Umbilical cord (tissue), 2 donors: ENCODE data around the gene OR13C8. TPM values are rescaled to one million over a fixed set of nuclear protein-coding genes. Genes with fewer than 3 reads are reported as not detected.
"Not testable (repeated sequence)": the region's sequence is repeated elsewhere in the genome, so short reads cannot be mapped to it uniquely, and the experiment has no call there.

Experiments
- DNase-seq: peaks from one replicate; pipeline ENCODE4 v3.0.0-alpha.2; 2015; ENCODE audit warnings: low spot score
- total RNA-seq: library from RNA; depleted of rRNA; stranded (reverse); fragments of >200 nt; gene quantifications from one replicate; pipeline ENCODE4 v1.2.3, GENCODE V29; 2014; ENCODE audit warnings: low replicate concordance; ENCODE audit not compliant: insufficient read depth

The OR13C8 gene, protein sequence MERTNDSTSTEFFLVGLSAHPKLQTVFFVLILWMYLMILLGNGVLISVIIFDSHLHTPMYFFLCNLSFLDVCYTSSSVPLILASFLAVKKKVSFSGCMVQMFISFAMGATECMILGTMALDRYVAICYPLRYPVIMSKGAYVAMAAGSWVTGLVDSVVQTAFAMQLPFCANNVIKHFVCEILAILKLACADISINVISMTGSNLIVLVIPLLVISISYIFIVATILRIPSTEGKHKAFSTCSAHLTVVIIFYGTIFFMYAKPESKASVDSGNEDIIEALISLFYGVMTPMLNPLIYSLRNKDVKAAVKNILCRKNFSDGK
- not detected for total RNA-seq

DNA sequence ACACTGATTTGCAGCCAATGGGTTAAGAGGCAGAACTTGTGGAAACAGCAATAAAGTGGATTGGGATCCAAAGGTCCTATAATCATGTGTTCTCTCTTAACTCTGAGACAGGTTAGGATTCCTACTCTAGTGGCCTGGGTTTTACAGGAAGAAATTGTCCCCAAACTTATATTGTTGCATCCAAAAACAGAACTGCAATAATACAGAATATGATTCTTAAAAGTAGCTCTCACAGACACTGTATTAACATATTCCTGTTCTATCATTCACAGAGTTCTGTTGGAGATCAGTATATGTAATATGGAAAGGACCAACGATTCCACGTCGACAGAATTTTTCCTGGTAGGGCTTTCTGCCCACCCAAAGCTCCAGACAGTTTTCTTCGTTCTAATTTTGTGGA is at the start of gene OR13C8:
Gene OR13C8, plus strand, starts transcription at position 301 of the 400 bp plus-strand sequence. Its CDS starts 0 bp downstream, at position 301.
- DNase-seq: no peak

DNA sequence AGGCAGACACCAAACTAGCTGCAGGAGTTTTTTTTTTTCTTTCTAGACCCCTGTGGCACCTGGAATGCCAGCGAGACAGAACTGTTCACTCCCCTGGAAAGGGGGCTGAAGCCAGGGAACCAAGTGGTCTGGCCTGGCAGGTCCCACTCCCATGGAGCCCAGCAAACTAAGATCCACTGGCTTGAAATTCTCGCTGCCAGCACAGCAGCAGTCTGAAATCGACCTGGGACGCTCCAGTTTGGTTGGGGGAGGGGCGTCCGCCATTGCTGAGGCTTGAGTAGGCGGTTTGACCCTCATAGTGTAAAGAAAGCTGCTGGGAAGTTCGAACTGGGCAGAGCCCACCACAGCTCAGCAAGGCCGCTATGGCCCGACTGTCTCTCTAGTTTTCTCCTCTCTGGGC is 48.7 kb upstream of the OR13C8 start:
- not testable (repeated sequence) for DNase-seq

DNA sequence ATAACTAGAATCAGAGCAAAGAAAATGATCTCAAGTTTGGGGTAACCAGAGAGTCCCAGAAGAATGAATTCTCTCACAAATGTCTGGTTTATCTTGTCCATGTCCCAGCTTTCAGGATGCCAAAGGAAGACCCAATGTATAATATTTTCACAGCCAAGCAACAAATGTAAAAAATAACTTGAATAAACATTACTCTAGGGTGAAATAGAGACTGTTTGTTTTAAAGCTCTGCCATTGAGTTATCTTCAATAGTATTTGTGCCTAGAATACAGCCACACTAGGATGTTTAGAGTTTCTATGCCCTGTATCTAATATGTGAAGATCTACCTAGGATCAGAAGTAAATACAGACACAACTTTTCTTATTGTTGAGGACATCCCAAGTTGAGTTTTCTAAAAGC is 41.9 kb upstream of the OR13C8 start, which contains the start of gene OR13C4:
Gene OR13C4, minus strand, starts transcription at position 101 of the 400 bp plus-strand sequence. Its CDS starts 0 bp downstream, at position 101.
- DNase-seq: no peak

DNA sequence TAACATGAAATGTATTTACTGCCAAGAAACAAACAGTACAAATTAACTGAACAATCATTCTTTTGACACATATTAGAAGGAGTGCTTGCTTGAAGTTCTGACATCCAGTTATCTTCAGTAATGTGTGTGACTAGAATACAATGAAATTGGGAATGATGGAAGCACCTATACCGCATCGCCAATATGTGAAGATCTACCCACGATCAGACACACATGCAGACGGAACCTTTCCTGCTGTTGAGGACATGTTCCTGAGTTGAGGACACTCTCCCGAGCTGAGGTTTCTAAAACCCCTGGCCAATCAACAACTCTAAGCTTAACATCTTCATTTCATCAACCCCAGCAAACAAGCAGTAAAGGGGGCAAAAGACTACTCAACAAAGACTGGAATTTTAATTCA is 32.2 kb upstream of the OR13C8 start, which contains the start of gene OR13C3:
Gene OR13C3, minus strand, starts transcription at position 101 of the 400 bp plus-strand sequence. CDS start 133 bp downstream, outside the sequence.
- DNase-seq: no peak

DNA sequence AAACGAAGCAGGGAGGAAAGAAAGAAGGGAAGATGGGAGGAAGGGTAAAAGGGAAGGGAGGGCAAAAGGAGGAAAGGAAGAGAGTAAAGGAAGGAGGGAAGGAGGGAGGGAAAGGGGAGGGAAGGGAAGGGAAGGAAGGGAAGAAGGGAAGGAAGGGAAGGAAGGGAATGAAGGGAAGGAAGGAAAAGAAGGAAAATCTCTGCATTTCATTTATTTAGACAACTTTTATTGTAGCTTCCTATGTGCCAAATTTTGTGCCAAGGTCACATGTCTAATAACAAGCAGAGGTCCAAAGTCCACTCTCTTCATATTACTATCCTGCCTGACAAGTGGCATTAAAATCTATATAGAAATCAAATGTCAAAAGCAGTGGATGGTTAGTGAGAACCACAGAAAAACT is 29.7 kb upstream of the OR13C8 start:
- DNase-seq: no peak

DNA sequence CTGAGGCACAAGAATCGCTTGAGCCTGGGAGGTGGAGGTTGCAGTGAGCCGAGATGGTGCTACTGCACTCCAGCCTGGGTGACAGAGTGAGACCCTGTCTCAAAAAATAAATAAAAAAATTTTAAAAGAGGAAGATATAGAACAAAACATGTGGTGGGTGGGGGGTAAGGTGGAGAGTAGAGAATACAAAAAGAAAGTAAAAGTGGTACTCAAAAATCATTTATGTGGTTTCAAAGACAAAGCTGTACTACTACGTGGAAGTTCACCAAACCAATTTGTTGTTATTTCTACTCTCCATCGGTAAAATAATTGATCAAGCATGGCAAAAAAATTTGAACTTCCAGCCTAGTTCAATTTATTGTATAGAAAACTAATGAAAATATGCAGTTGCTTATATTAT is 24.3 kb upstream of the OR13C8 start:
- no peak for DNase-seq

DNA sequence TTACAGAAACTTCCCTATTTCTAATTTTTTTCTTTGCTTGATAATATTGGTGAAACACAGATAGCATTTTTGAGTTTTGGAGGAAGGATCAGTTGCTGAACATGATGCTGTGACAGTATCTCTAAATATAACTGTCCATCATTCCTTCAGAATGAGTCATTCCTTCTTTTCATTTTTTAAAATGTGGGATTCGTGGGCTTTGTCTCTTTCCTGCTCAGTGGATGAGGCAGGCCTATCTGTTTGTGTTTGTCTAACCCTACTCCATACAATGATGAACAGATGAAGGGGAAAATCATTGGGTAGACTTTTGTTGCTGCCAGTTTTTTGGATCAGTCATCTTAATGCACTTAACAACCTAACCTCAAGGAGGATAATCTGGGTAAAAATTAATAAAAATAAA is 15.7 kb upstream of the OR13C8 start:
- DNase-seq: no peak

DNA sequence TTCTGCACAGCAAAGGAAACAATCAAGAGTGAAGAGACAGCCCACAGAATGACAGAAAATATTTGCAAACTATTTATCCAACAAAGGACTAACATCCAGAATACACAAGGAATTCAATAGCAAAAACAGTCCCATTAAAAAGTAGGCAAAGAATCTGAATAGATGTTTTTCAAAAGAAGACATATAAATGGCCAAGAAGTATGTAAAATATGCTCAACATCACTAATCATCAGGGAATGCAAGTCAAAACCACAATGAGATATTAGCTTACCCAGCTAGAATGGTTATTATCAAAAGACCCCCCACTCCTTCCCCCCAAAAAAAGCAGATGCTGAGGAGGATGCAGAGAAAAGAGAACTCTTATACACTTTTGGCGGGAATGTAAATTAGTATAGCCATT is 13.4 kb upstream of the OR13C8 start:
- no peak for DNase-seq

DNA sequence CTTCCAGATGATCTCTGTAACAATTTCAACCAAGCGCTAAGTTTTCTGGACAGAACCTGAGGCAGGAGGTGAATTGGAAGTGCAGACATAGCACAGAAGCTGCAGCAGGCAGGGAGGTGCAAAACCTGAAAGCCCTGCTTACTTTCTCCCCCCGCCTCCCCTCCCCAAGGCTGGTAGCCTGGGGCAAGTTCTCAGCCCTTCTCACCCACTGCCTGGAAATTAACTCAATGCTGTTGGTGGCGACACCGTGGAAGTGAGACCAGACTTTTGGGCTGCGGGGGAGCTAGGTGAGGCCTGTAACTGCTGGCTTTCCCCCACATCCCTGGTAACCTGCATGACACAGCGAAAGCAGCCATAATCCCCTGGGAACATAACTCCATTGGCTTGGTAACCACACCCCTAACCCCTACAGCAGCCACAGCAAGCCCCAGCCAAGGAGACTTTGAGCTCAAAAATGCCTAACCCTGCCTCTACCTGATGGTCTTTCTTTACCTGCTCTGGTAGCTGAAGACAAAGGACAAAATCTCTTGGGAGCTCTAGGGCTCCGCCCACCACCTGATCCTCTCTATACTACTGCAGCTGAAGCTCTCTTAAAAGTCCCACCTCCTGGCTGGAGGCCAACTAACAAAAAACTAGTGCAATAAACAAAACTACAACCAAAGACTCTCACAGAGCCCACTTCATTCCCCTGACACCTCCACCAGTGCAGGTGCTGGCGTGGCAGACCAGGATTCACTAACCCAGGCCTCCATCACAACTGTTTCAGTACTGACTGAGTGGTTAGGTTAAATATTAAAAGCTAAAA is 11.9 kb upstream of the OR13C8 start:
- DNase-seq: no peak

DNA sequence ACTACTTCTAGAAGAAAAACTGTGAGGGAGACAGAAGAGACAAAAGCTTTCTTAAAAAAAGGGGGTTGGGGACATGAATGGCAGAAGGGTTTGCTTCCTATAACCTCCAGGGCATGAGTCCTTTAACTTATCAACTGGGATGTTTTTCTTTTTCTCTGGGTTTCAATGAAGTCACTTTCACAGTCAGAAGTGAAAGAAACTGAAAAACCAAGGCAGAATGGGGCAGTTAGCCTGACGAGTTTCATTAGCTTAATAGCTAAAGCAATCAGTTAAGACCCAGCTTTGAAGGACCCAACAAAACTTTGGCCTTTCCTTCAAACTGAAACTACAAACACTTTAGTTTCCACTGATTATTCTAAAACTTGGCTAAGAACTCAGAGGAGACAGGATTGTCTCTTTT is 4.6 kb upstream of the OR13C8 start:
- DNase-seq: no peak

DNA sequence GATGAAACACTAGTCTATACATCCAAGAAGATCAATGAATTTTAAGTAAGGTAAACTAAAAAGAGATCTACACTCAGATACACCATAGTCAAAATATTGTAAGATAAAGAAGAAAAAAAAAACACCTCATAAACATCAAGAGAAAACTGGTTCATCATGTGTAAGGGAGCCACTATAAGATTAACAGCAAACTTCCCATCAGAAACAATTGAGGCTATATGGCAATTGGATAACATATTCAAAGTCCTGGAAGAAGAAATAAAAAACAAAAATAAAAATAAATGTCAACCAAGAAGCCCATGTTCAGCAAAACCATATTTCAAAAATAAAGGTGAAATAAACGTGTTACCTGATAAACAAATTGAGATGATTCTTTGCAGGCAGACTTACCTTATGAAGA is 3.6 kb downstream of the OR13C8 start:
- no peak for DNase-seq

DNA sequence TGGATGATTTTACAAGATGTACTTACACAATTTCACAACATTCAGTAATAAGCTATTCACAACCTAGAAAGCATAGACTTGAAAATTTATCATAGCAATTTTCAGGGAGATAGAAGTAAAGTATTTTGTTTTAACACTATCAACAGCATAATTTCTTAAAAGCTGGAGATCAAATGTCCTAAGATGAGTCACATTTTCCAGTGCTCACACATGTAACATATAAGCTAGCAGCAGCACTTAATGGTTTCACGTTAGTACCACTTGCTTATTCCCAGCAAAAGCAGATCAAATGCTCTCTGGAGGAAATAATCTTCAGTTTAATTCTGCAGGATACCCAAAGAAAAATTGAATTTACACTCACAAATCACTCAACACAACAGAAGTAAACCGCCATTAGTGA is 6.5 kb downstream of the OR13C8 start:
- DNase-seq: peak; percentile 72

DNA sequence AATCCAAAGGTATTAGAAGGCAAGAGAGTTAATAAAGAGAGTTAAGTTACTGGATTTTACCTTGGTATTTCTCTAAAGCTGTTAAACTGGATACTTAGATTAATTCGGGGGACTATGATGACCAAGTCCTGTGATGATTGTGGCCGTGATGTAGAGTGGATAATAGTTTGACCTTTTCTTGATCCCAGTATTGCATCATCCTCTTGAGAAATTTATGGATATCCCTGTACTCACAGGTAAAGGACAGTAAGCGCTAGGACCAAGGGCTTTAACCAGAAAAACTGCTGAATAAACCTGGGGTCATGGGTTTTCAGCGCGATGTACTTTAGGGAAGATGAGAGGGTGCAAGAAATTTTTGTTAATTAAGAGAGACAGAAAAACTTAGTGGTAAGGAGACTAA is 8.3 kb downstream of the OR13C8 start:
- DNase-seq: peak; percentile 75

DNA sequence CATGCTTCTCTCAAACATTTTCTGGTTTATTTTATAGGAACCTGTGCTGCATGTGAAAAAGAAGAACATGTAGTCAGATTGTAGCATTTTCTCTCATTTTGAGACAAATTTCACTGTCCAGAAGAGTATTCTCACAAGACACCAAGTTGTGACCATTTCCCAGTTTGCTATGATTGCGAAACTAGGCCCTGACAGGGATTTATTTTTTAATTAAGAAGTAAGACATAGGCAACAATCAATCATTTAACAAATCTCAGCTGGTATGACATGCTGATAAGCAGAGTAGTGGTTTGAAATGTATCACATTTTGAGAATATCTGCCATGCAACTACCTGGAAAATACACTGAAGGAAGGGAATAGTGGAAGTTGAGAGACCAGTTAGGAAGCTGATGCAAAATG is 11.6 kb downstream of the OR13C8 start:
- no peak for DNase-seq

DNA sequence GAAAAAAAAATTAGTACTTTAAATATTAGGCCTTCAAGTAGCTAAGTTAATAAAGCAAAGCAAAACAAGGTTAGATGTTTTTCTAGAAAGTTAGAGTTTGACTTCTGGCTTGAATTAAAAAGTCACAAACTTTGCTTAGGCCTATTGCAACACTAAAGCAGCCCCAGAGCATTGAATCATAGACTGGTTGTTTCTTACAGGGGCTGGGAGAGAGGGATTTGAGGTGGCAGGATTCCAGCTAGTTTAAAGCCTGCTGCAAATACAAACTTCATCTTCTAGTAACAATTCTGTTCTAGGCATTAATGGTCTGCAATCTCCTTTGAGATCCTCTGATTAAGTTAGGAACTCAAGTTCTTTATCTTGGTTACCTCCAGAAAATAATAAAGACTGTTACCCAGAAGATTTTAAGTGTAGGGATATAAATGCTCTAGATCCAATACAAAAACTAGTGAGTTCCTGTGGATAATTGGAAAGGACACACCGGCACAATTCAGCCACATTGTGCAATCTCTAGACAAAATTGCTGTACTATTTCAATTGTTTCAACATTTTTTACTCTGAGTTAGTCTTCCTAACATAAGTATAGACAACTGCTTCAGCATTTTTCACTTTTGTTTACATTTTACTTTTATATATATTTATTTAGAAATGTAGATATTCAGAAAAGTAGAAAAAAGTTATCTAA is 17.7 kb downstream of the OR13C8 start:
- DNase-seq: peak; percentile 95

DNA sequence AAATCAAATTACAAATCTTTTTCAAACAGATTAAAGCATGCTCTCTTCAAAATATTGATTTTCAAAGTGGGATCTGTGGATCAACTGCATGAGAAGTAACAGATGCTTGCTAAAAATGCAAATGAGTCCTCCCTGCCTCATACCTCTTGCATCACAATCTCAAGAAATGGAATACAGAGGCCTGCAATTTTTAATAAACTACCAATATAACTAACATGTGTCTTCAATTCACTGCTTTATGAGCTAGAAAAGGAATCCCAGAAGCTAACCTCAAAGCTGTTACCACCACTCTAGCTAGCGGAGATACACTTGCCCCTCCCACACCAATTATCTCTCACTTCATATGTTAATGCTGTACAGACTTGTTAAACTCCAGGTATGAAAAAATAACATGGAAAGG is 20.7 kb downstream of the OR13C8 start:
- no peak for DNase-seq

DNA sequence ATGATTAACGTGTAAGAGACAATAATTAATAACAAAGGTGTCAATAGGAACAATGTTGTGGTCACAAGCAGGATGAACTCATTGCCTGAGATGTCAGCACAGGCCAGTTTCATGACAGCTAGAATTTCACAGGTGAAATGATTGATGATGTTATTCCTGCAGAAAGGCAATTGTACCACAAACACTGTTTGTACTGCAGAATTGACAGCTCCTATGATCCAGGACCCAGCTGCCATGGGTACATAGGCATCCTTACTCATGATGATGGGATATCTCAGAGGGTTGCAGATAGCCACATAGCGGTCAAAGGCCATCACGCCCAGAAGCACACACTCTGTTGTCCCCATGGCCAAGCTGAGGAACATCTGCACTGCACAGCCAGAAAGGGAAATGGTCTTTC is 29.8 kb downstream of the OR13C8 start:
- not testable (repeated sequence) for DNase-seq

DNA sequence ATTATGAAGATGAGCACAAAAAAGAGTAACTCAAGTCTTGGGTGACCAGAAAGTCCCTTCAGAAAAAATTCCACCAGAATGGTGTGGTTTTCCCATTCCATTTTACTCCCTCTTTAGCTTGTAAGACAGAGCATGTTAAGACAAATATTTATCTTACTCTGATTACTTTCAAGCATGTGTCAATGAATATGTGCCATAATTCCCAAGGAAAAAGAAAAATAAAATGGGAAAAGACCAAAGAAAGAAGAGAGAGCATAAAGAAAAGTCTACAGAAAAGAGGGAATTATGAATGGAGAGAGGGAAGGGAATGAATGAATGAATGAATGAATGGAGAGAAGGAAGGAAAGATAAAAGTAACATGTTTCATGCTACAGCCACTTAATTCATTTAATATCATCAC is 30.3 kb downstream of the OR13C8 start, which contains the start of gene OR13C5:
Gene OR13C5, minus strand, starts transcription at position 101 of the 400 bp plus-strand sequence. Its CDS starts 0 bp downstream, at position 101.
- DNase-seq: not testable (repeated sequence)

DNA sequence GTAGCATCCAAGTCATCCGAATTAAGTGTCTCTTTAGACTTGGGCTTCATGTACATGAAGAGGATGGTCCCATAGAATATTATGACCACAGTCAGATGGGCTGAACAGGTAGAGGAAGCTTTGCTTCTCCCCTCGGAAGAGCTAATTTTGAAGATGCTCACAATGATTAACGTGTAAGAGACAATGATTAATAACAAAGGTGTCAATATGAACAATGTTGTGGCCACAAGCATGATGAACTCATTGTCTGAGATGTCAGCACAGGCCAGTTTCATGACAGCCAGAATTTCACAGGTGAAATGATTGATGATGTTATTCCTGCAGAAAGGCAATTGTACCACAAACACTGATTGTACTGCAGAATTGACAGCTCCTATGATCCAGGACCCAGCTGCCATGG is 35.8 kb downstream of the OR13C8 start:
- DNase-seq: no peak

DNA sequence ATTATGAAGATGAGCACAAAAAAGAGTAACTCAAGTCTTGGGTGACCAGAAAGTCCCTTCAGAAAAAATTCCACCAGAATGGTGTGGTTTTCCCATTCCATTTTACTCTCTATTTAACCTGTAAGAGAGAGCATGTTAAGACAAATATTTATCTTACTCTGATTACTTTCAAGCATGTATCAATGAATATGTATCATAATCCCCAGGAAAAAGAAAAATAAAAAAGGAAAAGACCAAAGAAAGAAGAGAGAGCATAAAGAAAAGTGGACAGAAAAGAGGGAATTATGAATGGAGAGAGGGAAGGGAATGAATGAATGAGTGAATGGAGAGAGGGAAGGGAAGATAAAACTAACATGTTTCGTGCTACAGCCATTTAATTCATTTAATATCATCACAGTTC is 36.6 kb downstream of the OR13C8 start, which contains the start of gene OR13C2:
Gene OR13C2, minus strand, starts transcription at position 101 of the 400 bp plus-strand sequence. Its CDS starts 0 bp downstream, at position 101.
- DNase-seq: not testable (repeated sequence)

DNA sequence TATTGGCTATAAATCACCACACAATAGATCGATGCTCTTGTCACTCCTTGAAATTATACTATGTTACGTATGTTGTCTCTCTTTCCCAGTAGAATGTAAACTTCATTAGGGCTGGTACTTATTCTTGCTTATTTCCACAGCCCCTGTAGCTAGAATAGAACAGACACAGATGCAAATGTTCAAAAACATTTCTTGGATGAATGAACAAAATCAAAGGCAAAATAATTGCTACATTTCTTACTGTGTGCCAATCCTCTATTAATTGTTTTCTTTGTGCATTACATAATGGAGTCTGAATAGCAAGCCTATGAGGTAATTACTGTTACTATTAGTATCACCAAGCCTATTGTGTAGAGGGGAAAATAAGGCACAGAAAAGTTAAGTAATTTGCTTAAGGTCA is 37.2 kb downstream of the OR13C8 start:
- DNase-seq: no peak

DNA sequence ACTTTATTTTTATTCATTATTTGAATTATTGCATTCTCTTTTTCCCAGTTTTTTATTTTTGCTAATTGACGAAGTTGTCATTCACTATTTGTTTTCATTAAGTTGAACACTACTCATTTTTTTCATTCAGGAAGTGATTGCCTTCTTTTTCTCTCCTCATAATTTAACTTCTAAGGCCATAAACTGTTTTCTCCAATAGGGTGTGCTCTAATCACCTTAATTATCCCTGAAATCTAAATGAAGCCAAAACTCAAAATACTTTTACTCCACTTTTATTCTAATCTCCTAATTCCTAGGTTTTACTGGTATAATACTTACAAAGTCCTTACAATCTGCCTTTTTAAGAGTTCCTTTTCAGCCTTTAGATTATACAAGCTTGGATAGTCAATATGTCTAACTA is 39.4 kb downstream of the OR13C8 start:
- no peak for DNase-seq
